Regular cardiac myocyte (primary cell): ENCODE data around the gene DYRK1B. TPM values are rescaled to one million over a fixed set of nuclear protein-coding genes. Genes with fewer than 3 reads are reported as not detected.

Source experiments
- total RNA-seq: library from RNA; depleted of rRNA; stranded (reverse); fragments of >200 nt; gene quantifications from 2 replicates; pipeline ENCODE4 v1.2.3, GENCODE V29; 2014

Gene DYRK1B
- total RNA-seq, result 5.0 and 8.2 TPM in 2 replicates

GRCh38 chr19:39833464-39834286, at the start of gene DYRK1B:
TSS of gene DYRK1B (minus strand) at chr19:39834162. CDS start at chr19:39831867, 2,295 bp downstream.

GRCh38 chr19:39845933-39846677, 12.1 kb upstream of the DYRK1B start, which contains the start of gene FBL:
TSS of gene FBL (minus strand) at chr19:39846379. CDS start at chr19:39846300, 79 bp downstream.

DNA sequence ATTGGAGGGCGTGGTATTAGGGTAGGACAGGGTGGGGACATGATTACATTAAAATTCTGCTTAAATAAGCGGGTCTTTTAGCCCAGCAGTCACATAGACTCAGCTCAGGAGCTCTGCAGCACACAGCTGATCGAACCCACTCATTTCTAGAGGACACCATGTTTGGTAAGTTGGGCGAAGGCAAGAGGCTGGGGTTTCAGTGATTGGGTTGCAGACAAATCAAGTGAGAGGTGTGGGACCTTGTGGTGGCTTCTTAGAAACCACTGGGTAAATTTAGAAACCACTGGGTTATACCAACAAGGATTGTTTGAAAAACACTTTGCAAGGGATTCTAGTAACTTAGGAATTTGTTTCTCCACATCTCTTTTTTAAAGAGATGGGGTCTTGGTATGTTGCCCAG, 55.2 kb downstream of the DYRK1B start, which contains the start of gene LEUTX:
TSS of gene LEUTX (plus strand) at position 92 of the 400 bp plus-strand sequence. CDS start at position 159, 67 bp downstream.

Other genes with a start within 250 kb of the DYRK1B start
- gene LGALS13, start 231.6 kb downstream of the DYRK1B start, total RNA-seq, result not detected in 2 replicates
- not detected in 2 replicates for gene LGALS16, start 178.2 kb downstream of the DYRK1B start, total RNA-seq
- not detected in 2 replicates for gene LGALS14, start 129.7 kb downstream of the DYRK1B start, total RNA-seq
- gene CLC, start 96.1 kb downstream of the DYRK1B start, total RNA-seq, result not detected in 2 replicates
- gene LEUTX, start 55.3 kb downstream of the DYRK1B start, total RNA-seq, result not detected in 2 replicates
- gene FBL, start 12.2 kb upstream of the DYRK1B start, total RNA-seq, result 85.4 and 227 TPM in 2 replicates
- 0.38 and 0.85 TPM in 2 replicates for gene FCGBP, start 100.5 kb upstream of the DYRK1B start, total RNA-seq
- gene PSMC4, start 137.0 kb upstream of the DYRK1B start, total RNA-seq, result 76.7 and 176 TPM in 2 replicates
- 6.7 and 7.6 TPM in 2 replicates for gene ZNF546, start 162.9 kb upstream of the DYRK1B start, total RNA-seq
- gene ZNF780B, start 222.1 kb upstream of the DYRK1B start, total RNA-seq, result 8.4 and 12.7 TPM in 2 replicates